Head of caudate nucleus (tissue), 42 donors: Measurements from ENCODE around the gene ABTB1.

Source experiments
- DNase-seq, 42 donors: peaks; one replicate each; pipeline versions ENCODE4 v3.0.0 to v3.0.0-alpha.2; 2020 to 2021; ENCODE audit warnings: mixed read lengths in 7 of 42
- intact Hi-C: fragments of 100-400 bp; cut with DNase I; formaldehyde crosslinking; loops from one replicate; pipeline ENCODE4 v1.15.0; 2022

Gene ABTB1

GRCh38 chr3:127672429-127673190 is at the start of gene ABTB1:
ABTB1 (plus strand) TSS chr3:127672952; CDS start chr3:127673026, 74 bp downstream.
- DNase-seq = peak; percentile 59 to 93 (median 86)
- intact Hi-C loops = no loop called here

GRCh38 chr3:127624063-127624462 is 48.7 kb upstream of the ABTB1 start:
- no peak for DNase-seq
- intact Hi-C loops = no loop called here

GRCh38 chr3:127625821-127626220 is 46.9 kb upstream of the ABTB1 start:
- intact Hi-C loops = no loop called here
- no peak for DNase-seq

- intact Hi-C loops = no loop called here
- no peak for DNase-seq
These were observed 44.3 kb upstream of the ABTB1 start for GRCh38 chr3:127628426-127628787.

GRCh38 chr3:127628788-127629466 is 43.8 kb upstream of the ABTB1 start, which contains the start of gene PODXL2:
PODXL2 (plus strand) TSS chr3:127629185; CDS start chr3:127629220, 35 bp downstream.
- peak in 37 of 42 donors; percentile 16 to 75 (median 46) for DNase-seq
- intact Hi-C loops = no loop called here

GRCh38 chr3:127629467-127630403 is 43.0 kb upstream of the ABTB1 start:
- DNase-seq = peak; percentile 16 to 85 (median 62)
- intact Hi-C loops = no loop called here

GRCh38 chr3:127630811-127631714 is 41.7 kb upstream of the ABTB1 start:
- intact Hi-C loops = no loop called here
- DNase-seq = no peak

GRCh38 chr3:127632035-127632820 is 40.5 kb upstream of the ABTB1 start:
- intact Hi-C loops = no loop called here
- DNase-seq = no peak

GRCh38 chr3:127634653-127635052 is 38.1 kb upstream of the ABTB1 start:
- DNase-seq = no peak
- intact Hi-C loops = no loop called here

GRCh38 chr3:127637546-127637945 is 35.2 kb upstream of the ABTB1 start:
- intact Hi-C loops = no loop called here
- DNase-seq = no peak

- DNase-seq = no peak
- intact Hi-C loops = no loop called here
These were observed 34.8 kb upstream of the ABTB1 start for GRCh38 chr3:127637971-127638370.

GRCh38 chr3:127639173-127640041 is 33.3 kb upstream of the ABTB1 start:
- no peak for DNase-seq
- intact Hi-C loops = no loop called here

GRCh38 chr3:127640042-127640355 is 32.8 kb upstream of the ABTB1 start:
- intact Hi-C loops = no loop called here
- no peak for DNase-seq

GRCh38 chr3:127644641-127645370 is 27.9 kb upstream of the ABTB1 start:
- intact Hi-C loops = no loop called here
- no peak for DNase-seq

- DNase-seq = no peak
These were observed 27.3 kb upstream of the ABTB1 start for GRCh38 chr3:127645371-127646015.

More at GRCh38 chr3:127645371-127646015, 27.3 kb upstream of the ABTB1 start:
- intact Hi-C loops = no loop called here
